Adipose tissue (tissue), 3 donors: Measurements from ENCODE around the gene IL18RAP. TPM values are rescaled to one million over a fixed set of nuclear protein-coding genes. Genes with fewer than 3 reads are reported as not detected.

ENCODE experiments used
- H3K27ac ChIP-seq: one replicate; pipeline ENCODE4 v1.5.1; 2013; ENCODE audit warnings: low read depth, low read length
- WGBS, 3 donors: extraction: QIAGEN DNeasy Blood & Tissue Kit; methylation state at CpG; one replicate each; pipeline ENCODE4 v1.1.7; 2013; 5-methylcytosine and 5-hydroxymethylcytosine counted together
- polyA plus RNA-seq, 3 donors: library from polyadenylated mRNA; stranded (reverse); fragments of 200-250 nt; gene quantifications; one replicate each; pipeline ENCODE4 v1.2.3, GENCODE V29; 2013
- donor health status: healthy with polysubstance abuse.
- donor health status: Bipolar disorder and iron deficiency.
- donor health status: healthy.

Gene IL18RAP, protein sequence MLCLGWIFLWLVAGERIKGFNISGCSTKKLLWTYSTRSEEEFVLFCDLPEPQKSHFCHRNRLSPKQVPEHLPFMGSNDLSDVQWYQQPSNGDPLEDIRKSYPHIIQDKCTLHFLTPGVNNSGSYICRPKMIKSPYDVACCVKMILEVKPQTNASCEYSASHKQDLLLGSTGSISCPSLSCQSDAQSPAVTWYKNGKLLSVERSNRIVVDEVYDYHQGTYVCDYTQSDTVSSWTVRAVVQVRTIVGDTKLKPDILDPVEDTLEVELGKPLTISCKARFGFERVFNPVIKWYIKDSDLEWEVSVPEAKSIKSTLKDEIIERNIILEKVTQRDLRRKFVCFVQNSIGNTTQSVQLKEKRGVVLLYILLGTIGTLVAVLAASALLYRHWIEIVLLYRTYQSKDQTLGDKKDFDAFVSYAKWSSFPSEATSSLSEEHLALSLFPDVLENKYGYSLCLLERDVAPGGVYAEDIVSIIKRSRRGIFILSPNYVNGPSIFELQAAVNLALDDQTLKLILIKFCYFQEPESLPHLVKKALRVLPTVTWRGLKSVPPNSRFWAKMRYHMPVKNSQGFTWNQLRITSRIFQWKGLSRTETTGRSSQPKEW
- polyA plus RNA-seq, result 1 to 10 TPM in 2 of 3 donors, under 1 TPM in 1; 0.37 to 5.9 (median 5.4) TPM

DNA sequence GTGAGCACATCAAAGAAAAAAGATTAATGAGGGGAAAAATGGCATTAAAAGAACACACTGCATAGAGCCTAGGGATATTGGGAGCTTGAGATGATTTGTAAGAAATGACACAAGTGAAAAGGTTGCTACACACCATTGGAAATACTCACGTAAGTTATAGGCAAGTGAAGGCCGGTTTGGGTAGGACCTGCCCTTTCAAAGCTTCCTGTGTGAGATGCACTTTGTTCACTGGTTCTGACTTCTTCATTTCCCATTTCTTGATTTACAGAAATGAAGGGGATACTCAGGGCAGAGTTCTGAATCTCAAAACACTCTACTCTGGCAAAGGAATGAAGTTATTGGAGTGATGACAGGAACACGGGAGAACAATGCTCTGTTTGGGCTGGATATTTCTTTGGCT is at the start of gene IL18RAP:
Gene IL18RAP, plus strand, starts transcription at position 251 of the 400 bp plus-strand sequence. Its CDS starts 118 bp downstream, at position 369.
- H3K27ac ChIP-seq, result no peak within 1 kb of the TSS
- 47 to 65% (median 53%) methylated on average over 3 of the region's 3 CpGs for WGBS, 3 donors

DNA sequence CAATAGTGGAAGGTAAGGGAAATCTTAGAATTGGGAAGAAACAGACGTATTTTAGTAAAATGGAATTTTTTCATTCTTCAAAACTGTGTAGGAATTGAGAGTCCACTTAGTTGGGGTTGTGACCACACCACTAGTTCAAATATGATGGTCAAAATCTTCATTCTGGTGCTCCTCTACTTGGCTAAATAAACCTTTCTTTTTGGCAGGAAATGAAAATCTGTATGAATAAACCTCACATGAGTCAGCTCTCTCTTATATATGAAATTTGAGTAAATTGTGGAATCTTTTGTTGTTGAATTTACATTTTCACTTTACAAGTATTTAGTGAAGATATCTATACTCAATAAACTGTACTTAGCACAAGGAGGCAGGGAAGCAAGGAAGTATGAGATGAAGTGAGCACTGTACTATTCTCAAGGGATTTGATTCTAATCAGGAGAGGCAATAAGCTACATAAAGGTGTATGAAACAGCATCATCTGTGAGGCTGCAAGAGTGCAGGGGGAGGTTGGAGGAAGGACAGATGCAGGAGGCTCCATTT is 46.8 kb upstream of the IL18RAP start:
- H3K27ac ChIP-seq, result no peak overlapping the region
- WGBS, 3 donors, result 47 to 89% (median 87%) methylated on average over 1 of the region's 1 CpG

DNA sequence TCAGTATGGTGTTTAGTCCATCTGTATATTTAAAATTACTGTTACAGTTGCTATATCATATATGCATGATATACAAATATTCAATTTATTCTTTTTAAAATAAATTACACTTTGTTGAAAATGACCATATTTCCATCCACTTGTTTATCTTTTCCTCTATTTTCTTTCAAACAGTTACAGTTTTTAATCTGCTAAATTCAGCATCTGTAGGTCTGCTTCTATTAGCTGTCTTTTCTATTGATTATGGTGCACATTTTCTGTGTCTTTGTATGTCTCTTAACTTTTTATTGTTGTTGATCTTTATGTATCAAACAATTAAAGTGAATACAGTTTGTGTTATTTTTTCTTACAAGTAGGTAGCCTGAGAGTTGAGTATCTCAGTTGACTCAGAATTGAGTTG is 39.2 kb upstream of the IL18RAP start:
- no peak overlapping the region for H3K27ac ChIP-seq

DNA sequence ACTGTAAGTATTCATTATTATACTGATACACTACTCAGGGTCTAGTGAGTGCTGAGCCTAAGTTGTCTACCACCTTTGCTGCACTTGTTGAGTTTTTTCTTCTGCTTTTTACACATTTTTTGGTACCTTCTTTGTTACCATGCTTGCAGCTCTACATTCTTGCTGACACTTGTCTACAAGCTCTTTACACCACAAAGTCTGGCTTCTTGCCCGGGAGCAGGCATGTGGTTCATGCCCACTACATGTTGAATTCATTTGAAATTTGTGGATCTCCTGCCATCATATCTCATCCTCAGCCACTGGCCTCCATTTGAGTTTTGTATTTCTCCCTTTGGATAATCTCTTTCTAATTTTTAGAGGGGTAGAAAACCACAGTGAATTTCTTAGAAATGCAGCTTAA is 37.4 kb upstream of the IL18RAP start:
- WGBS, 3 donors, result 85 to 90% (median 87%) methylated on average over 1 of the region's 1 CpG
- H3K27ac ChIP-seq, result no peak overlapping the region

DNA sequence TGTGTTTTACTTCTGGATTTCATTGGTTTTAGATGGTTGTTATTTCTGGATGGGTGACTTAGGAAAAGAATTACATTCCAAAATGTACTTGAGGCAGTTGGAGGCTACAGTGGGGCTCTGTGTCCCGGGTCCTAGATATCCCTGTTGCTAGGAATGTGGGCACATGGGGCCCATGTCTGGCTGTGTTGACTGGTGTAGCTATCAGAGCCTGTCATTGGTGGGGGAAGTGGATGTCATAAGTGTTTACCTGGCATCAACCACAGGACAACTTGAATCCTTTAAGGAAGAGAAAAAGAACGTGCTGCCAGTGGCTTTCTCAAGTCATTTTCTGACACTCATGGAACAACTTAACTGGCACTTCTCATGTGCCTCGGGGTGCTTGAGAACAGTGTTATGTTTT is 37.0 kb upstream of the IL18RAP start:
- WGBS, 3 donors, result 80 to 92% (median 91%) methylated on average over 3 of the region's 3 CpGs
- H3K27ac ChIP-seq, result no peak overlapping the region

DNA sequence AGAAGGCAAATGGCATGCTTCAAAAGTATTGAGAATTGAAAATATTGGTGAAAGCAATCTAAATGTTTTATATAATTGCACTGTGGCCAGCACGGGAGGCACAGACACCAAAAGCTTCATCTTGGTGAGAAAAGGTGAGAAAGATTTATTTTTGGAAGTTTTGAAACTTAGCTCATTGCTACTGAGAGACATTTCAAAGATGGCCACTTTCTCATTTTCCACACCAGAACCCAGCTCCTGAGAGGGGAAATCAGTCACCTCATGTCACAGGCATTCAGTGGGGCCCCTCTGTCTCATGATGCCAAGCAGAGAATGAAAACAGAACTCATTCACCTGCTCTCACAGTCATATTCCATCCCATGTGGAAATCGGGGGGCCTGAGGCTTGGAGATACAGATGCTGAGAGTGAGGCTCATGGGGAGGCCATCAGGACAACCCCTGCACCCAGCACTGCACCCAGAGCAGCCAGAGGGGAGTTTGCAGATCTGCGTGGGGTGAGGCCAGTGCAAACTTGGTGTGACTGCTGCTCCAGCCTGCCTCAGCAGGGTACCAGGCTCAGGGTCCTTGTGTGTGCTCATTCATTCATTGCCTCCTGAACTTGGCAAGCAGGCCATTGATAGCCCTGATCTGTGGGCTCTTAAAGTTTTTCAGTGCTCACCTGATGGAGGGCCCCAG is 36.0 kb upstream of the IL18RAP start:
- WGBS, 3 donors, result 75 to 94% (median 88%) methylated on average over 3 of the region's 3 CpGs
- H3K27ac ChIP-seq, result no peak overlapping the region

DNA sequence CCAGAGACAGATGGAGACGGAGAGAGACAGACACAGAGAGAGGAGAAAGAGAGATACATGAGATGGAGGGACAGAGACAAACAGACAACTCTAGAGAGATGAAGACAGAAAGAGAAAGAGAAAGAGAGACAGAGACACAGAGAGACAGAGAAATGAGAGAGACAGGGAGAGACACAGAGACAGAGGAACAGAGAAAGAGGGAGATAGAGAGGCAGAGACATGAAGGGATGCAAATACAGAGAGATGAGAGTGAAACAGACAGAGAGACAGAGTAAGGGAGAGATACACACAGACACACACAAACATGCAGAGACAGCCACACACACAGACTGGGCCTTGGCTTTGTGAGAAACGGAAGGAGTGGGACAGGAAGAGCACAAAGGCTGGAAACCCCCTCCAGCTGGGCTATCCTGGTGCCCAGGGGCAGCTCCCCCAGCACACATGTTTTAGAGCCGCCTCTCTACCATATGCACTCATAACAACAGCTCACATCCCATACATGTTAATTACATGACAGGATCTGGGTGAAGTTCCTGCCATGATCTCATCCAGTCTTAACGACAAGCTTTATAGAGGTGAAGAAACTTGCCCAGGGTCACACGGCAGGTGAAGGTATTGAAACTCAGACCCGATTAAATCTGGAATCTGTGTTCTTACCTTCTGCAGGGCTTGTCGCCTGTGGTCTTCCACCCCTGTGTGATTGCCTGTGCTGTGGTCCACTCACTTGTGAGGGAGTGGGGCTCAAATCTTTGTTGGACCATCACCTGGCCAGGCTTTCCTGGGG is 35.0 kb upstream of the IL18RAP start:
- 85 to 92% (median 91%) methylated on average over 7 of the region's 7 CpGs for WGBS, 3 donors
- H3K27ac ChIP-seq, result no peak overlapping the region

DNA sequence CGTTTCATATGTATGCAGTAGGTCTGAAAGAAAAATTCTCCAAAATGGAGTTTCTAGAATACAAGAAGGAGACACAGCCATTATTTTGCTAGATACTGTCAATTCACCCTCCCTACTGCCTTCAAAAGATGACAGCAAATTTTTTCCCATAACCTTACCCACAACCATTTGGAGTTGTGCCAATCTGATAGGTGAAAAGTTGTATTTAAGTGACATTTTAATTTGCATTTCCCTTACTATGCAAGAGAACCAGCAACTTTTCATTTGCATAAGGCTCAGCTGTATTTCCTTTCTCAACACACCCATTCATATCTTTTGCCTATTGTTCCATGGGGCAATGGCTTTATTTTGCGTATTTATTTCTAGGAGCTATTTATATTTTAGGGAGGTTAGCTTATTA is 31.4 kb upstream of the IL18RAP start:
- 80 to 89% (median 86%) methylated on average over 2 of the region's 2 CpGs for WGBS, 3 donors
- H3K27ac ChIP-seq, result no peak overlapping the region

DNA sequence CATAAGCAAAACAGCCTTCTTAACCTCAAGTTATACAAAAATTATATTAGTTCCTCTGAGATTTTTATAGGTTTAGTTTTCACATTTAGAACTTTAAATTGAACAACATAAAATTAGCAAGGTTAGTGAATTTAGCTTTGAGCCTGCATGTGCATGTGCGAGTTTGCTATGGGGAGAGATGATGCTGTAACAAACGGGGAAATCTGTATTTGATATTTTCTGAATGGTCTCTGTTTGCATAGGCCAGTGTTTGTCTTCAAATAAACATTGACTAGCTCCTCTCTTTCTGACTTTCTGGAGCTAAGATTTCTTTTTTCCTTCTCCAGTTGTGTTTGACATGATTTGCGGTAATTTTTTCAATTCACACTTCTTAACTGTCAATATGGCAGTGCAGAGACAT is 30.9 kb upstream of the IL18RAP start:
- WGBS, 3 donors, result 66 to 79% (median 76%) methylated on average over 3 of the region's 3 CpGs
- no peak overlapping the region for H3K27ac ChIP-seq

DNA sequence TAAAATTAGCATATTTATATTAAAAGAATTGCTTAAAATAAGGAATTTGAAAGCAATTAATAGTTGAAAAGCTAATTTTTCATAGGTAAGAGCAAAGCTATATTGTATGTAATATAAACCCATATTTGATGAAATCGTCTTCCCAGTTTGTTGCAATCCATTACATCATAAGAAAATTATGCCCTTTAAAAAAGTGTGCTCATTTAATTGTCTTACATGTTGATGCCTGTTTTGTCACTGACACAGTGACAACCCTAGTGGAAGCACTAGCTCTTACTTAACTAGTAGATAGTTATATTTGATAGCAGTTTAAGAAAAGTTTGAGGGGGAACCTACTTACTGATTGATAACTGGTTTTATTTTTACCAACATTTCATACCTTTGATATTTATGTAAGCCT is 30.0 kb upstream of the IL18RAP start:
- 26 to 46% (median 31%) methylated on average over 1 of the region's 1 CpG for WGBS, 3 donors
- H3K27ac ChIP-seq, result no peak overlapping the region

DNA sequence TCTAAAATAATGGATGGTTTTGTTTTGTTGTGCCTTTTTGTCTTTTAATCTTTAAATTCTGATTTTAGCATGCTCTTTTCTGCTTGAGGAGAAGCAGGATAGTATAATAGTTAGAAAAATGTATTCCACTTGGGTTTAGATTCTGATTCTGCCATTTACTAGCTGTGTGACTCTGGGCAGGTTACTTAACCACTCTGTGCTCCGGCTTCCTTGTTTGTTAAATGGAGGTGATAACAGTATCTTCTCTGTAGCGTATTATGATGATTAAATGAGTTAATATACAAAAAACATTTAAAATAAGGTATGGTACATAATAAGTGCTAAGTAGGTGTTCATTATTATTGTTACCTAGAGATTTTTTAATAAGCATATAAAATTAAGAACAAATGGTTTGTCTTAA is 26.9 kb upstream of the IL18RAP start:
- H3K27ac ChIP-seq, result no peak overlapping the region
- 70 to 92% (median 87%) methylated on average over 2 of the region's 2 CpGs for WGBS, 3 donors

DNA sequence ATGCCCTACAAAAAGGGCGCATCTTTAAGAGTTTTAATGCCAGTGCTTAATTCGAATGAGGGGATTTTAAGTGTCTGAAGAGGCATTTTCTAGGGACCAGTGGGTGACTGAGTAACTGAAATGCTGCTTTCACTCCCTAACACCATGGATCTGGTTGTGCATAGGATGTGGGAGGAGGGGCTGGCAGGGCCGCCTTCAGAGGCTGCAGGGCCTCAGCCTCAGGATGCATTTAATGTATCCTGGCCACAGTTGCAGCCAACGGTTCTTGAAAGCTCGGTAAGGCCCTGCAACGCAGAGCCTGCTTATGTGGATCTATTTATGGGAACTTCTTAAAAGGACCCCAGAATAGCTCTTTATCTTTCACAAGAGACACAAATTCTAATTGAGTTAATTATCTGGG is 25.8 kb upstream of the IL18RAP start:
- H3K27ac ChIP-seq, result no peak overlapping the region
- WGBS, 3 donors, result 80 to 90% (median 81%) methylated on average over 6 of the region's 6 CpGs

DNA sequence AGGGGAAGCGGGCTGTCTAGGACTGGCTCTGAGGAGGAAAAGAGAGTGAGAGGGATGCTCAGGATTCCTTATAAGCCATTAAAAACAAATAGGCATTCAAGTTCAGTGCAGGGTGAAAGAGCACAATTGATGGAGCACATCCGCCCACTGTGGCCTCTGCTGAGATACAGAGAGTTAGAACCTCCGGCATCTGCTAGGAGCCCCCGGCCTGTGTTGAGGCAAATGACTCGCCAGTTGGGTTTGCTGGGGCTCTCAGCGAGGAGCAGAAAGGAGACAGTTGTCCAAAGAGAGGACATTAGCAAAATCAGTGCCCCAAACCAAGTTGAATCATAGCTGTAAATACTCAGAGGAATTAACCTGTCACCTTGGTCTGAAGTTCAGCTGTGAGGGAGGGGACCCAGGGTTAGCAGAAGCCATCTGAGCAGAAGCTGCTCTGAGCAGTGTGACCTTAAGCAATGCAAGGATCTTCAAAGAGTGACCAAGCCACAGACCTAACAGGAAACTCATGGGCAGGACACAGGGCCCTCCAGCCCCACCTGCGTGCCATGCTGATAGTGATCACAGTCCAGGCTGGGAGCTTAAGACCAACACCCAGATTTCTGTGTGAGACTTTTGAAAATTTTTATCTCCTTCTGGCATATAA is 23.3 kb upstream of the IL18RAP start:
- H3K27ac ChIP-seq, result no peak overlapping the region
- WGBS, 3 donors, result 78 to 94% (median 85%) methylated on average over 7 of the region's 7 CpGs

DNA sequence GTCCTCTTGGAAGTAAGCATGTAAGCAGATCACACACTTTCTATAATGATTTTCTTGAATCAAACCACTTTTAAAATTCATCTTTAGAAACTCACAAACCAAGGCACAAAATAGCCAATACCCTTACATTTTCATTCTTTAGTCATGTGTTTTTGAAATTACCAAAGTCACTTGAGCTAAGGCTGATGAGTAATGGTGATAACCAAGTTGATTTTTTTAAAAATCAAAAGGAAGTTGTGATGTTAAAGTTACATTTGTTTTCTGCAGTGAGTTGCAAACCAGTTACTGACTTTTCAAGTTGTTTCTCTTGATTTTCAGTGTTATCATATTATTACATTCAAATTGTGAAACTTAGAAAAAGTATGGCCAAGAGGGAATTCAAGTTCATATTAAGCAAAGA is 21.5 kb upstream of the IL18RAP start:
- H3K27ac ChIP-seq, result no peak overlapping the region

DNA sequence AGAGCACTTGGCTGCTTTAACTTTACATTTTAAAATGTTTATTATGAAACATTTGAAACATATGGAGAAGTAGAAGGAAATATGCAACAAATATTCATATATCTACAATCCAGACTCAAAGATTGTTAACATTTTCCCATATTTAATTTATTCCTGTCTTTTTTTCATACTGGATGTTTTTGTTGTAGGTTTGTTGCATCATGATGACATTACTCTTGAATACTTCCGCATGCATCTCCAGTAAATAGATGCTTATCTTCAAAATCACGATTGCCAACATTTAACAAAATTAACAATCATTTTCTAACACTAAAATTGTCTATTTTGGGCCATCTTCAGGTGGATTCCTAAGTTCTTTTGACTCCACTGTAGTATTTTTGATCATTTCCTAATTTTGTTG is 21.1 kb upstream of the IL18RAP start:
- 81 to 92% (median 85%) methylated on average over 2 of the region's 2 CpGs for WGBS, 3 donors
- H3K27ac ChIP-seq, result no peak overlapping the region

DNA sequence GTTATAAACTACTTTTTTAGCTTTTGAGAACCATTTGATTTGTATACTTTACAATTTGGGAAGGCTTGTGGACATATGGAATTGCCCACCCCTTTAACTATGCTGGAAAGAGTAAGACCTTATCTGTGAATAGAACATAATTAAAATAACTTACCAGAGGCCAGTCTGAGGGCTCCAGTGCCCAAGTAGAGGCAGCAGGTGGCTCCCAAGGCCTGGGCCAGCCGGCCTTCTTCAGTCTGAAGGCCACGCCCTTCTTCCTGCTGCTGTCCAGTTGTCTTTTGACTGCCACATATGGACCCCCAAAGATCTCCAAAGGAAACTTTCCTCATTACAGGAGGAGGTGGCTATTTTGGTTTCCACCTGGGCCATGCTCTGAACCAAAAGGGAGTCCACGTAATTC is 12.0 kb upstream of the IL18RAP start:
- WGBS, 3 donors, result 83 to 98% (median 88%) methylated on average over 3 of the region's 3 CpGs

DNA sequence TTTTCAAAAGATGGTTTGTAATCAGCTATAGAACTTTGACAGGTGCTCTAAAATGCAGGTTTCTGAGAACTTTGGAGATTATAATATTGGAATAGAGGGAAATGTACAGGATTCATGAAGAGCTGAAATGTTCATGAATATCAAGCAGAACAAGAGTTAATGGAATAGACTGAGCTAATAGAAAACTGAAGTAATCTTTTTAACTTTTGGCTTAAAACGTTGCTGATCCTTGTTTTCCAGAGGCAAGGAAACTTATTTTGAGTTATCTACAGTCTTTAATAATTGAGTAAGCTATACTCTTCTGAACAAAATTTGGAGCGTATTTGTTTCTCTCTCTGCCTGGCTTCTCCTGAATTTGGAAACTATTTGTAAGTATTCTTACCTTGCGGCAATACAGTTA is 10.8 kb upstream of the IL18RAP start:
- WGBS, 3 donors, result 82 to 86% (median 82%) methylated on average over 3 of the region's 3 CpGs
- H3K27ac ChIP-seq, result no peak overlapping the region

More for the DNA sequence above, 12.0 kb upstream of the IL18RAP start:
- no peak overlapping the region for H3K27ac ChIP-seq

DNA sequence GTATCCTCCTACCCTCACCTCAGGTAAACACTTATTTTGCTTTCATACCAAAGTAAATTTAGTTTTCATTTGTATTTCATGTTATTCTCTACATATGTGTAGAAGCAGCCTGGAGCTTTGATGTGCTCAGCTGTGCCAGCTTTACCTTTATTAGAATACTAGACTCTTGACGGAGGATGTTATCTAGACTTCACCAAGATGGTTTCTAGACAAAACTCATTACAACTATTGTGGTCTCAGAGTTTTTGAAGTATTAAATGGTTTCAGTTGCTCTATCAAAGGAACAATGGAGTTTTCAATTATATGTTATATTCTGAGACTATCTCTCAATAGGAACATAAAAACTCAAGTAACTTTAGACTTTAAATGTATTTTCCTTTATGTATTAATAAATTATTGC is 5.0 kb upstream of the IL18RAP start:
- no peak overlapping the region for H3K27ac ChIP-seq
- WGBS, 3 donors, result 76 to 89% (median 77%) methylated on average over 1 of the region's 1 CpG
